HEK293T (cell line): ENCODE results near the gene ORC3.

Experiments used
- CTCF ChIA-PET: fragments of 350-600 bp; formaldehyde crosslinking; extraction: SDS; loops from one replicate; lab custom pipeline; 2021; ENCODE audit warnings: antibody characterized with exemption, inconsistent platforms; lab: Yijun Ruan, JAX
- POLR2A ChIA-PET: fragments of 350-600 bp; formaldehyde crosslinking; extraction: SDS; loops from one replicate; lab custom pipeline; 2020; ENCODE audit warnings: antibody characterized with exemption, inconsistent platforms; lab: Yijun Ruan, JAX
- DNase-seq: peaks from one replicate; pipeline ENCODE4 v3.0.0; 2012; ENCODE audit warnings: mixed read lengths; ENCODE audit errors: extremely low spot score
- ARNT ChIP-seq: fragments of 450-650 bp; IDR thresholded peaks from 2 replicates; pipeline ENCODE4 v1.6.1; 2017; ENCODE audit warnings: mild to moderate bottlenecking
- BHLHE40 ChIP-seq: fragments of 450-650 bp; IDR thresholded peaks from 2 replicates; pipeline ENCODE4 v1.6.1; 2016; ENCODE audit warnings: mild to moderate bottlenecking, moderate library complexity, borderline replicate concordance
- CTBP1 ChIP-seq: fragments of 450-650 bp; IDR thresholded peaks from 2 replicates; pipeline ENCODE4 v1.6.1; 2016; ENCODE audit warnings: borderline replicate concordance
- ELF4 ChIP-seq: fragments of 450-650 bp; IDR thresholded peaks from 2 replicates; pipeline ENCODE4 v1.6.1; 2017; ENCODE audit warnings: antibody characterized with exemption
- FOXA1 ChIP-seq: fragments of 450-650 bp; IDR thresholded peaks from 2 replicates; pipeline ENCODE4 v1.6.1; 2016; ENCODE audit warnings: mild to moderate bottlenecking
- FOXK2 ChIP-seq: fragments of 450-650 bp; IDR thresholded peaks from 2 replicates; pipeline ENCODE4 v1.6.1; 2016; ENCODE audit warnings: mild to moderate bottlenecking
- FOXM1 ChIP-seq: fragments of 450-650 bp; IDR thresholded peaks from 2 replicates; pipeline ENCODE4 v1.6.1; 2017; ENCODE audit warnings: mild to moderate bottlenecking, borderline replicate concordance
- HDGF ChIP-seq: fragments of 450-650 bp; IDR thresholded peaks from 2 replicates; pipeline ENCODE4 v1.6.1; 2017; ENCODE audit warnings: antibody characterized with exemption, borderline replicate concordance
- L3MBTL2 ChIP-seq: fragments of 450-650 bp; conservative IDR thresholded peaks from 2 replicates; pipeline ENCODE4 v1.6.1; 2016; ENCODE audit warnings: mild to moderate bottlenecking
- LEF1 ChIP-seq: fragments of 450-650 bp; IDR thresholded peaks from 2 replicates; pipeline ENCODE4 v1.6.1; 2017; ENCODE audit warnings: mild to moderate bottlenecking, borderline replicate concordance
- NFRKB ChIP-seq: fragments of 450-650 bp; IDR thresholded peaks from 2 replicates; pipeline ENCODE4 v1.6.1; 2016; ENCODE audit warnings: mild to moderate bottlenecking, moderate library complexity
- PKNOX1 ChIP-seq: fragments of 450-650 bp; IDR thresholded peaks from 2 replicates; pipeline ENCODE4 v1.6.1; 2016
- SP1 ChIP-seq: fragments of 450-650 bp; IDR thresholded peaks from 2 replicates; pipeline ENCODE4 v1.6.1; 2017
- SUZ12 ChIP-seq: fragments of 450-650 bp; IDR thresholded peaks from 2 replicates; pipeline ENCODE4 v1.6.1; 2016; ENCODE audit warnings: mild to moderate bottlenecking
- TARDBP ChIP-seq: fragments of 450-650 bp; IDR thresholded peaks from 2 replicates; pipeline ENCODE4 v1.6.1; 2016
- ZNF384 ChIP-seq: fragments of 450-650 bp; IDR thresholded peaks from 2 replicates; pipeline ENCODE4 v1.6.1; 2016

Gene ORC3

GRCh38 chr6:87656857-87657256, 66.9 kb downstream of the ORC3 start:
- TF ChIP-seq BHLHE40, result no peak
- TF ChIP-seq ZNF384, result no peak
- TF ChIP-seq SUZ12, result no peak
- ChIA-PET CTCF (no interaction called here), POLR2A (no interaction called here)
- no peak for DNase-seq

GRCh38 chr6:87658516-87658915, 68.6 kb downstream of the ORC3 start:
- POLR2A ChIA-PET, result no interaction called here
- TF ChIP-seq HDGF, result no peak
- TF ChIP-seq ARNT, result no peak
- no peak for TF ChIP-seq LEF1
- CTCF ChIA-PET, result no interaction called here

GRCh38 chr6:87660226-87660911, 70.4 kb downstream of the ORC3 start:
- ChIA-PET CTCF (no interaction called here), POLR2A (interaction anchor here (0.6 kb wide), 1 partner anchor 13 kb away, joined by 4 read pairs; no protein-coding TSS in a partner anchor)
- no peak for DNase-seq
- TF ChIP-seq ELF4 (no peak), LEF1 (no peak), L3MBTL2 (no peak), BHLHE40 (no peak), FOXM1 (no peak), SUZ12 (no peak), FOXK2 (no peak), ARNT (no peak), HDGF (no peak), ZNF384 (no peak), TARDBP (no peak)

More at GRCh38 chr6:87658516-87658915, 68.6 kb downstream of the ORC3 start:
- no peak for DNase-seq

- no peak for DNase-seq
- ChIA-PET POLR2A (no interaction called here), CTCF (no interaction called here)
- TF ChIP-seq PKNOX1 (no peak), HDGF (no peak), SUZ12 (no peak), FOXA1 (no peak), TARDBP (no peak), BHLHE40 (no peak), FOXM1 (no peak), SP1 (no peak), L3MBTL2 (no peak)
Measured at GRCh38 chr6:87661016-87661415, 71.1 kb downstream of the ORC3 start.

- CTCF ChIA-PET, result no interaction called here
- TF ChIP-seq SUZ12 (no peak), L3MBTL2 (no peak), TARDBP (no peak), BHLHE40 (no peak), FOXM1 (no peak), ZNF384 (no peak), CTBP1 (no peak), NFRKB (no peak), PKNOX1 (no peak)
- POLR2A ChIA-PET, result no interaction called here
- DNase-seq, result no peak
Measured at GRCh38 chr6:87661503-87661902, 71.6 kb downstream of the ORC3 start.

GRCh38 chr6:87663434-87663833, 73.5 kb downstream of the ORC3 start:
- no peak for DNase-seq
- POLR2A ChIA-PET, result no interaction called here
- CTCF ChIA-PET, result no interaction called here
- TF ChIP-seq TARDBP (no peak), PKNOX1 (no peak), ZNF384 (no peak), NFRKB (no peak)

GRCh38 chr6:87664921-87665485, 75.1 kb downstream of the ORC3 start:
- TF ChIP-seq FOXK2 (no peak), BHLHE40 (no peak)
- DNase-seq, result no peak
- ChIA-PET CTCF (no interaction called here), POLR2A (no interaction called here)
